C1 segment of cervical spinal cord (tissue), 14 donors: ENCODE results near the gene MICAL3.

Experiments used
- DNase-seq, 14 donors: peaks; one replicate each; lab custom pipeline; 2025; lab: John Stamatoyannopoulos, UW

Gene MICAL3

DNA sequence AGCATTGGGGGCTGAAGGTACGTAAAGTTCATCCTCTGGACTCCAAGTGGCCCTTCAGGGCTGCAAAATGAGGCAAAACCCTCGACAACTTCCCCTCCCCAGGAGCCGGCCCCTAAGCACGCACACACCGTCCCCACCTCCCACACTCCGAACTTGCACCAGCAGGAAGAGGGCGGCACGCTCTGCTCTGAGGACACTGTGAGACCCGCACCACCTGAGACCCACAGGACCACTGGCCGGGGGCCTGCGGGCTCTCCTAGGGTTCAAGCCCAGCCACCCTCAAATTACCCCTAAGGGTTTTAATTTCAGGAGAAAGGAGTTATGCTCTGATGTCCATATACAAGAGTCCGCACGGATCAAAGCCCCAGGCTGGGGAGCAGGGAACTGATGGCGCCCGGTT is 200.4 kb downstream of the MICAL3 start:
- no peak for DNase-seq

DNA sequence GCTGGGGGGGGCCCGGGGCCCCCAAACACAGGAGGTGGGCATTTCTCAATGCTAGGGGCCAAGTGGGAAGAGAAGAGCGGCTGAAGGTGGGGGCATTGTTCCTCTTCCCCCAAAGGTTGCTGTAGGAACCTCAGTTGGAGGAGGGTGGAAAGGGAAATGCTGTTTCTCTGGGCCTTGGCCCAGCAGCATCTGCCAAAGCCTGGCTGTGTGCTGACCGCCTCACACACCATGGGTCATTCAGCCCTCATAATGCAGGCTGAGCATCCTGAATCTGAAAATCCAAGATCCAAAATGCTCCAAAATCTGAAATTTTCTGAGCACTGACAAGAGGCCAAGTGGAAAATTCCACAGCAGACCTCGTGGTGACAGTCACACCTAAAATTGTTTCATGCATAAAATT is 201.1 kb downstream of the MICAL3 start:
- peak in 5 of 14 donors; percentile 9 to 54 (median 17) for DNase-seq

DNA sequence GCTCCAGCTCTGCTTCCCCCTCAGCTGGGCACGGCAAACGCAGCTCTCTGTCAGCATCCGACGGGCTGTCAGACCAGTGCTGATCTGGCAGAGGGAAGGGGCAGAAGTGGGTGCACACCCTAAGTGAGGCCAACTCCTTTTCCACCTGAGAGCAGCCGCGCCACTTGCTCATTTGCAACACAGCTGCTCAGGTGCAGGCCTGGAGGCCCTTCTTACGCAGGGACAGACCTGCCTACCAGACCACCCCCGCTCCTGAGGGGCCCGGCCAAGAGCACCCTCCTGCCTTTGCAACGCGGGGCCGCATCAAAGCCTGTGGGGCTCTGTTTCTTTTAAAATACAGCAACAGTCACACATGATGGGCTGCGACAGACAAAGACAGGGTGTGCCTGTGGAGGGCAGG is 202.3 kb downstream of the MICAL3 start:
- no peak for DNase-seq

DNA sequence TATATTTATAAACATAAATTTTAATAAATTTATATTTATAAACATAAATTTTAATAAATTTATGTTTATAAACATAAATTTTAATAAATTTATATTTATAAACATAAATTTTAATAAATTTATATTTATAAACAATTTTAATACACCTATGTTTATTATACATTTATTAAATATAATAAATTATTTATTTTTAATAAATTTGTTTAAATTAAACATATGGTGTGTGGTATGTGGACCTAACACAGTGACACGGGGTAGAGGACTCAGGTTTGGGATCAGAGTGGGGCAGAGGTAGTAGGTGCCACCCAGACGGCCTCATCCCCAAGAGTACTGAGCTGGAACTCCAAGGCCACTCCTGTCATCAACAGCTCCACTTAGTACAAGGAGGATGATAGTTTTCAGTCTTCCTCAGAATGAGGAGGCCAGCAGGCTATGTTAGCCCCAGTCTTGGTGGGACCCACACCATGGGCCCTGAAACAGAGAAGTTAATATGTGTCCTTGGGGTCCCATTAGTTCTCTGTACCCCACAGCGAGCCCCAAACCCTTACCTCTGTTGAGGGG is 203.4 kb downstream of the MICAL3 start:
- no peak for DNase-seq

DNA sequence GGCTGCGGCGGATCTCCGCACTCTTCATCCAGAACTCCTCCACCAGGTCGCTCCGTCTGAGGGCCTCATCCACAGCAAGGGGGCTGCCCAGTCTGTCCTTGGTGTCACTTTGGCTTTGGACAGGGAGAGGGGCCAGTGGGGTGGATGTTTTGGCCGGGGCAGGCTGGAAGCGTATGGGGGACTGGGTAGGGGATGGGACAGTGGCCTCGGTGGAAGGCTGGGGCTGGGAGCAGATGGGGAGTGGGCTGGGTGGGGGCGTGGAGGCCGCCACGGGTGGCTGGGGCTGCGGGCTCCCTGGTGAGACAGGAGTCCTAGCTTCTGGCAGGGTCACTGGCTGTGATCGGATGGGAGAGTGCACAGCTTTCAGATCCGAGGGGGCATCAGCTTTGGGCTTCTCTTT is 205.7 kb downstream of the MICAL3 start:
- DNase-seq: no peak

DNA sequence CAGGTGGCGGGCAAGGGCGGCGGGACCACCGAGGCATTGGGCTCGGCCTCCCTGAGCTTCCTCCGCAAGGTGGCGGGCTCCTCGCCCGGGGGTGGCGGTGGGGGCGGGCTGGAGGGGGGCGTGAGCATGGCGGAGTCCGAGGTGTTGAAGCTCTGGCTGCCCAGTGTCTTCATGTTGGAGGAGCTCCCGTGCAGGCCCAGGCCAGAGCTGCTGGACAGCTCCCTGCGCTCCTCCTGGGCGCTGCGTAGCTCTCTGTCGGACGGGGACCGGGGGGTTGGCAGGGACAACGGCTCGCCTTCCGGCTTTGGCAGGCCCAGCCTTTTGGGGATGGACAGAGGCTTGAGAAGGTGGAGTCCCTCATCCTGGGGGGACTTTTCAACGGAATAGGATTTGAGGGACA is 206.2 kb downstream of the MICAL3 start:
- no peak for DNase-seq

DNA sequence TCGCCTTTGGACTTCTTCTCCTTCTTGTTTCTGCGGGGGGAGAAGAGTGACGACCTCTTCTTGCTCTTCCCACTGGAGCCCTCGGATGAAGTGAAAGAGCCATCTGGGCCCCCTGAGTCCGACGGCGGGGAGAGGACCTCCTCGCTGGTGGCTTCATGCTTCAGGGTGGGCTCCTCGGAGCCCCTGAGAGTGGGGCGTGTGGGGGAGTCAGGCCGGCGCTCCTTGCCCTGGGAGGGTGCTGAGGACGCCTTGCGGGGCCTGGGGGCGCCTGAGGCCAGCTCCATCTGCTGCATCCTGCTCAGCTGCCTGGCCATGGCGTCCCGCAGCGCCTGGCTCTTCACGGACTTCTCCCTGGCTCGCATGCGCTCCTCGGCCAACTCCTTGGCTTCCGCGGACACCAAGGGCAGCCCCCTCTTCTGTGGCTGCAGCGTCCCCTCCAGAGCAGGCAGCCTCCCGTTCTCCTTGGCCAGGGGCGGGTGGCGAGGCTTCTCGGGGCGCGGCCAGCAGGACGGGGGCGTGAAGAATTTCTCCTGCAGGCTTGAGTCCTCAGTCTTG is 206.8 kb downstream of the MICAL3 start:
- no peak for DNase-seq

DNA sequence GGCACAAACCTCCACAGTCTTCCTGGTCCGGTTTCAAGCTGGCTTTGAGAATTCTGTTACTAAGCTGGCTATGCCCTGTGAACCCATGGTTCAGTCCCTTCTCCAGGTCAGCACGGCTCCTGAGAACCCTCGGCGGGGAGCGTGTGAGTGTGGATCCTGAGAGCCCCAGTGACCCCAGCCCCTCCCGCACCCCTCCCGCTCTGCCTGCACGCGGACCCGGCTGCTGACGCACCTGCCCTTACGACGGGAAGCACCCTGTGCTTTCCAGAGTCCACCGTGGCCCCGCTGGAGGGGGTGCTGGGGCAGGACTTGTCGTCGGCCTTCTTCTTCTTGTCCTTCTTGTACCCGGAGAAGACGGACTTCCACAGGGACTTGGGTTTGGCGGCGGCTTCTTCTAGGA is 207.3 kb downstream of the MICAL3 start:
- DNase-seq: no peak

DNA sequence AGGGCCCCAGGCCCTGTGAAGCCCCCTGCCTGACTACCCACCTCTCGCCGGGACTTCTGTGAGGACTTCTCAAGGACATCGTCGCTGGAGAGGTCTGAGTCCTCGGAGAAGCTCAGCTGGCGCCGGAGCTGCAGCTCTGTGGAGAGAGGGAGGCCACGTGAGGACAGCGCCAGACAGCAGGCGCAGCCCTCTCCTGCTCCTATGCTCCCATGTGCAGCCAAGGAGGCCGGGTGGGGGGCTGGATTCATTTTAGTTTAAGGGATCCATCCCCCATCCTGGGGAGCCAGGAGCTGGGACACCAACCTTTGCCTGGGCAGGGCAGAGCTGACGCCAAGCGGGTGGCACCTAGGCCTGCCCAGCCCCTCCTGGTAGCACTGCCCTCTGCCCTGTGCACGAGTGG is 207.7 kb downstream of the MICAL3 start:
- no peak for DNase-seq

DNA sequence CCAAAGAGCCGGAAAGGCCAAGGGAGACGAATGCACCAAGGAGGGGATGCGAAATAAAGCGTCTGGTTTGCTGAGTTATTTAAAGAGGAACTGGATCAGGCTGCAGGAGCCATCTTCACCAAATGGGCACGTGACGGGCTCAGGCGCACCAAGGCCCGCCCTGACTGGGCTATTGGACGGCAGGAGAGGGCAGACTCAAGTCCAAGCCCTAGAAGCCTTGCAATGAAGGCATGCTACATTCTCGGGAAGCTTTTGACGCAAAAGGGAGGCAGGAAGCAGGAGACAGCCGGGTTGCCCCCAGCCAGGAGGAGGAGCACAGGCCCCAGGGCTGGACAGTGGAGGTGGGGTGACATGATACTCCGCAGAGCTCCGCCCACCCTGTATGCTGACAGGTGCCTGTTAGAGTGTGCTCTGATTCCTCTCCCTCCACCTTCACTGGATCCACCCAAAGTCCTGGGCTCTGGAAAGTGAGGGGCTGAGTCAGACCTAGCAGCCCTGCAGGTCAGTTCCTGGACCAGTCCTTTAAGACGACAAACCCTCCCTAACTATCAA is 208.6 kb downstream of the MICAL3 start:
- no peak for DNase-seq

DNA sequence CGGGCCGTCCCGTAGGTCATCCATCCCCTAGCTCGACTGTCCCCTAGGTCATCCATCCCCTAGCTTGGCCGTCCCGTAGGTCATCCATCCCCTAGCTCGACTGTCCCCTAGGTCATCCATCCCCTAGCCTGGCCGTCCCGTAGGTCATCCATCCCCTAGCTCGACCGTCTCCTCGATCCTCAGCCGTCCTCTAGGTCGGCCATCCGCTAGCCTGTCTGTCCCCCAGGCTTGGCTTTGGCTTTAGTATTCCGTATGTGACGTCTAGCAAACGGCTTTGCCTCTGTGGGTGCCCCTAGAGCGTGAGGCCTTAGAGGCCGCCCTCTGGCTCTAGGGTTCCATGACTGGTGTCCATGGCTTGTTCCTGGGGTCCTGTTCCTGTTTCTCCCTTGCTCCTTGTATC is 209.5 kb downstream of the MICAL3 start:
- no peak for DNase-seq

DNA sequence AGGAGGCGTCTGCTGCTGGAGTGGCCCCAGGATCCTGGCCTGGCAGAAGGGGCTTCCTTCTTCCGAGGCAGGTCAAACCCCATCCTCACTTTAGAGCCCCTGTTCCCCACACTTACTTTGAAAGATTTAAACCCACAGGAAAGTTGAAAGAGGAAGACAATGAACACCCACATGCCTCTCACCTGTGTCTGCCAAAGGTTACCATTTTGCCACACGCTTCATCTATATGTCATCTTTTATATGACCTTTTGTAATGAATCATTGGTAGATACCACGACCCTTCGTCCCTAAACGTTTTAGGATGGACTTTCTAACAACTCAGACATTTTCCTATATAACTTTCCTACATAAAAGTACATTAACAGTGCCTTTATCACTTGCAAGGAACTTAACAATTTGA is 210.3 kb downstream of the MICAL3 start:
- no peak for DNase-seq

DNA sequence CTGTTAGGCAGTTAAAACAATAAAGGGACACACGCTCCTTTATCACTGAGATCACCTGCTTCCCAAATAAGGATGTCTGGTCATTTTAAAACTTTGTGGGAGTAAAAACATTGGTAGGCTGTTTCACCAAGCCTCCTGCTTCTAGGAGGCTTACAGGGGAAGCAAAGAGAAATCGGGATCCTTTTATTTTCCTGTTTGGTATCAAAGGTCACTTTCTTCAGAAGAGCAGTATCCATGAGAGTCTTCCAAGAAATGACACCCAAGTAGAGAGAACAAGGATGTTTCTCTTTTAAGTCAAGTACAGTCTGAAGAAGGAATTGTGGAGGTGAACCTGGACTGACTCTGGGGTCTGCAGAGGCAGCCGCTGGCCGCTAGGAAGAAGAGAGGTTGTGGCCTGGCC is 213.2 kb downstream of the MICAL3 start:
- DNase-seq: no peak

DNA sequence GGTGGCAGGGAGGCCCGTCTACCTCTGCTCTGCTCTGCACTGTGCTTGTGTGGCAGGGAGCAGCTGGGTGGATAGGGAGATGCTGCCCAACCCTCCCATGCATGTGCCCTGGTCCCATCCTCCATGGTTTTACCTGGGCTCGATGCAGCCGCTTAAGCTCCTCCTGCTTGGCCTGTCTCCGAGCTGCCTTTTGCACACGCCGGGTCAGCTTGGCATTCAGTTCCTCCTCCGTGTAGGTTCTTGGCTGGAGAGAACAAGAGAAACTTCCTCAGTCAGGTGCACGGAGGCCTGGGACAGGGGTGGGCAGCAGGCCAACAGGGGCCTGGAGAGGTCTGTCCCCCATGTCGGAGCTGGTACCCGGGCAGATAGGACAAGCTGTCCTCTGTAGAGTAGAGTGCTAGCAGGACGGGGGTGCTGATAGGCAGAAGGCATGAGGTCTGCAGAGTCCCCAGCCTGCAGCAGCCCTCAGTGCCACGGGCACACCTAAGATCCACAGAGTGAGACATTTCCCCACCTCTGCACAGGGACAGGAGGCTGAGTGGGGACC is 213.7 kb downstream of the MICAL3 start:
- DNase-seq: peak in 1 of 14 donors; percentile 41

DNA sequence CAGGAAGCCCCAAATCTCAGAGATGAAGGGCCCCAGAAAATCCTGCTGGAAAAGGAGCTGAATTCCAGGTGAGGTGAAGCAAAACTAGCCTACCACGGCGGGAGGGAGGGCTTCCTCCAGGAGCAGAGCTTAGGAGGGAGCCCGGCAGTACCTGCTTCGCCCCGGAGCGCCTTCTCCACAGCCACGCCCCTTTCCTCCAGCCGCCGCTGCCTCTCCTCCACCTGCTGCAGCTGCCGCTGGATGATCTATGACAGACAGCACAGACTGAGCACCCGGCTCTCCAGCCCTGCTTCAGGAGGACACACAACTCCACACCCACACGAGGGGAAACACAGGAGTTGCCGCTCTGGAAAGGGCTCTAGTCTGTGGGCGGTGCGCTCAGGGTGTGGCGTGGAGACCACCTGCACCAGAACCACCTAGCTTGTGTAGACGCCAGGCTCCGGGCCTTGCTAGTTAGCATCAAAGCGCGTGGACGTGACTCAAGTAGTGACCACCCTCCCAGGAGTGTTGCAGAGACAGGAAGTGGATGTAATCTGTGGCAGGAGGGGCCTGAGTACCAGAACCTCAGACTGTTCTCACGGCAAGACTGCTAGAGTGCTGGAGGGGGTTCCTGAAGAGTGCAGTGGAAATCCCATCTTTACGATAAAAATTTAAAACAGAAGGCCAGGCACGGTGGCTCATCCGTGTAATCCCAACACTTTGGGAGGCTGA is 215.5 kb downstream of the MICAL3 start:
- DNase-seq: no peak

DNA sequence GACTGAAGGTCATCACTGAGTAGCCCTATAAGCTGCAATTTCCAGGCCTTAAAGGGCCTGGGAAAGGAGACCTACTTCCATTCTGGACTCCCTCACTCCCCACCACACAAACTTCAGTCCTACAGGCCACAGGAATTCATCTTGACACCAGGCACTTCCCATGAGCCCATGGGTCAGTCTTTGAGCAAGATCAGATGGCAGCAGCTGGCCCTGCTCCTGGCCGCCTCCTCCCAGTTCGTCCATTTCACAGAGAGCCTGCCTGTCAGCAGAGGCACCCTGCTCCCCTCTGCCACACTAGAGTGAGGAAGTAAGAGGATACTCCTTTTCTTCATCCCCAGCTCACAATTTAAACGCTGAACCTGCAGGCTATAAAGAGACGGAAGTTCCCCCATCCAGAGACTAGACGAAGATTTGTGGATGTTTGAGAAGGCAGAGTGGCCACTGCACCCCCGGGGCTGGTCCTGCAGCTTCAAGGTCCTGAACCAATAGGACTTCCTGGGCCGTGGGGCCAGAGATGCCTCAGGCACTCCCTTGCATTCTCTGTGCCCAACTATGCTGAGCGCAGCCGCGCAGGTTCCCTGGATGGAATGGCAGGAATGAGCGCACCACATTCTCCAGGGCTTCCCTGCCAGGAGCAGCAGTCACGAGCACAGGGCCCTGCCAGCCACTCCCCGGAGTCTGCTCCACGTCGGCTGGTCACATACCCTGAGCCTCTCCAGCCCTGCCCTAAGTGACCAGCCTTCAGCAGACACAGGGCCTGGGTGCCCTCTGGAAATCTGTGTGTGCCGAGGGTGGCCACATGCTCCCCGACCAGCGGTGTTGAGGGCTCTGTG is 216.6 kb downstream of the MICAL3 start:
- no peak for DNase-seq

DNA sequence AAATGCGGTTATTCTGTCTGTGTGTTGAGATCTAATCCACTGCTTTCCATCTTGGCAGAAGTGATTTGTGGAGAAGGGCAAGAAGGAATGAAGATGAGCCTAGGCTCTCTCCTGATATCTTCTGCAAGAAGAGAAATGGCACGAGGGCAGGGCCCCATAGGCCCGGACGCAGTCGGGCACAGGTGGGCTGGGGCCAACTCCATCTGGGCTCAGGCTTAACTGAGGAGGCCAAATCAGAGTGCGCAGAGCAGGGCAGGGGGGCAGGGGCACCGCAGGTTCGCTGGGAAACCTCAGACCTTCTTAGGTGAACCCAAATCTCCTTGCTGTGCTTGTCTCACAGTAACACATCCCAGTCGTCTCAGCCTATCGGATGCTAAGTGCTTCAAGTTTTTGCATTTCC is 217.3 kb downstream of the MICAL3 start:
- no peak for DNase-seq

DNA sequence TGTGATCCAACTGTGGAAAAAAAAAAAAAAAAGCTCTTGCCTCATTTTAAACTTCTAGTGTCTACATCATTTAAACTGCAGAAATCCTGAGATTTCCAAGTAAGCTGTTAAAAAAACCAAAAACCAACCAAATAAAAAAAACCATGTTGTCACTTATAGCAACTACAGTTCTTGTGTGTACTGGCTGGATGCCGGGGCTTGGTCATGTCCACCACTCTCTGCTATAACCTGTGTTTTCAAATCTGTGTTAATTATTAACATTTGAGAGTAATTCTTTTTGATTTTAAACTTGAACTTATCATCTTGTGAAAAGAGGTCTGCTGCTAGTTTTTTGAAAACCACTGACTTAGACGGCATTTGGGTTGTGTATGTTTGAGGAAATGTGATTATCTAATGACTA is 217.9 kb downstream of the MICAL3 start:
- DNase-seq: no peak

DNA sequence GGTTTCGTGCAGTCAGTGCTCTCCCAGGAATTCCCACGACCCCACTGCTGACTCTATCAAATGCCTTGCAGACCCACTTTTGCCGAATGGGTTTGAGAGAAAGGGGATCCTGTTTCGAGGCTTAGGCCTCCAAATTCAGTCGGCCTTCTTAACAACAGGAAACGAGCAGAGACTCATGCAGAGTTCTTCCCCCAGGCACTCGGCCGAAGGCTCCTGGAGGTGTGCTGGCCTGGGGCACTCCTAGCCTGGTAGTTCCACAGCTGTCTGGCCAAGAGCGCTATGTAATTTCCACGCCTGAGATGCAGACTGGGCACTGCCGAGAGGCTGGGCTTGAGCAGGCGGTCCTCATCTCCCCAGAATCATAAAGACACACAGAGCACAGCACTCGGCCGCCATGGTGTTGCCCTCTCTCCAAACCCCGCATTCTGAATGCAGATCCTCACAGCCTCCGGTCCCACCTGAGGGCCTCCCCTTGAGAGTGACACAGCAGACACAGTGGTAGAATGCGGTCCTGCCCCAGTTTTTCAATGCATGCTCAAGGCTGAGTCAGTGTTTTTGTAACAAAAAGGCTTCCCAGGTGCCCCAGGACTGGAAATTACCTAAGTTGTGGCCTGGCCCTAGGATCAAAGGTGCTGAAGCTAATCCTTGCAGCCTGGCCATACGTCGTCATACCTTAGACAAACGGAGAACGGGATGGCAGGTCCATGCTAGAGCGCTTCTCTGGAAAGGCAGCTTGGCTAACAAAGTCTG is 219.9 kb downstream of the MICAL3 start:
- no peak for DNase-seq

DNA sequence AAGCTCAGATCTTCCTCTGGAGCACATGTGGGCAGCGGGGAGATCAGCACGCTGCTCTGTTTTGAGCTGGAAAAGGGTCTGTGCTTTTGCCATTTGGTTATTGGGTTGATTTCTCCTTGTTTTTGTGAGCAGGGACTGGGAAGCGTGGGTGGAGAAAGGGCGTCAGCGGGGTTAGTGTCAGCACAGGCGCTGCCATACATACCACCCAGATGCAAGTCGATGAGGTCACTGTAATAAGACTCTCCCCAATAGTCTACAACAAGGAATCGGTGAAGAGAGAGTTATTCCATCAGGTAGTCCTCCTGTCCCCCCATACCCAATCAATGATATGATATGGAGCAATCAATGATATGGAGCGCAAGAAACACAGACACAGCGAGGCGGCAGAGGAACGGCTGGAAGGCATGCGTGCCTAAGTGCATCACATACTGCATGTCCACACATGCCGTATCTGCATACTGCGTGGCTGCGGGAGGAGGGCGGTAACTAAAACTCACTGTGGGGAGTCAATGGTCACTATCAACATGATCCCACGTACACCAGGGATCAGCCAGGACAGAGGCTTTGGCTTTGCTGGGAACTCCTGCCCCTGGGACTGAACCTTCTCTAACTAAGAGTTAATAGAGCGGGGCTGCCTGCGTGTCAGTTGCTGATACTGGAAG is 220.6 kb downstream of the MICAL3 start:
- no peak for DNase-seq

DNA sequence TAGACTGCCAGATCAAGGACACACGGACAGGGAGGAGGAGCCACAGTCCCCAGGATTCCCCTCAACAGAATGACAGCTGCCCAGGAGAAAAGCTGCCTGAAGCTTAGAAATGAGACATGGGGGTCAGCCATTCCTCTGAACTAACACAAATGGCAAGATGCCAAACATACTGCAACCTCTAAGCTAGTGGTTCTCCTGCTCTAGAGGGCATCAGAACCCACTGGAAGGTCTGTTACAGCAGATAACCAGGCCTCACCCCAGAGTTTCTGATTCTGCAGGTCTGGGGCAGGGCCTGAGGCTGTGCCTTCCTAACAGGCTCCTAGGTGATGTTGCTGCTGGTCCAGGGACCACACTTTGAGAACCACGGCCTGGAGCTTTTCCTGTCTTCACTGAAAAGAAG is 221.5 kb downstream of the MICAL3 start:
- no peak for DNase-seq
